ENCODE results near the gene NUPR1. TPM values are rescaled to one million over a fixed set of nuclear protein-coding genes. Genes with fewer than 3 reads are reported as not detected.

Gene NUPR1
- total and polyA plus RNA-seq, 2 of the 13 experiments (the other 11 are each of a cell fraction or from before 2014, with no cell fraction given) = 18.0 to 25.6 TPM

- TF ChIP-seq ZBTB4 (CRISPR knock-in tag; IDR thresholded peaks at IDR 0.05; ENCODE audit: borderline replicate concordance) = 0 out of 2 replicates have a peak, but pooled peaks have one; percentile 75
- peak; percentile 94; the same call in 1 of the 2 replicates for TF ChIP-seq SMAD9 (CRISPR knock-in tag; IDR thresholded peaks at IDR 0.05)
- TF ChIP-seq ZBTB39 (CRISPR knock-in tag; IDR thresholded peaks at IDR 0.05) = no peak
- TF ChIP-seq CHCHD3 (CRISPR knock-in tag; IDR thresholded peaks at IDR 0.05) = peak; percentile 96
- TF ChIP-seq ZNF225 (CRISPR knock-in tag; IDR thresholded peaks at IDR 0.05) = peak; percentile 73; the same call in 1 of the 2 replicates
- peak; percentile 87; the same call in 1 of the 2 replicates for TF ChIP-seq ZBTB49 (CRISPR knock-in tag; IDR thresholded peaks at IDR 0.05; ENCODE audit: borderline replicate concordance)
- TF ChIP-seq ZC3H13 (CRISPR knock-in tag; IDR thresholded peaks at IDR 0.05) = peak; percentile 95
- TF ChIP-seq ZNF713 (CRISPR knock-in tag; IDR thresholded peaks at IDR 0.05) = peak; percentile 17; the same call in 1 of the 2 replicates
- no peak for TF ChIP-seq ZNF562 (CRISPR knock-in tag; IDR thresholded peaks at IDR 0.05; ENCODE audit: borderline replicate concordance)
- no peak for TF ChIP-seq NCOR1 (IDR thresholded peaks at IDR 0.05; ENCODE audit: borderline replicate concordance, low read length)
- no peak for TF ChIP-seq TBX3 (IDR thresholded peaks at IDR 0.05; ENCODE audit: borderline replicate concordance)
- no peak for TF ChIP-seq TIGD3 (CRISPR knock-in tag; IDR thresholded peaks at IDR 0.05; ENCODE audit: borderline replicate concordance)
- peak; percentile 68; the same call in 1 of the 2 replicates for TF ChIP-seq ZNF704 (CRISPR knock-in tag; IDR thresholded peaks at IDR 0.05; ENCODE audit: borderline replicate concordance)
- no peak for TF ChIP-seq PLRG1 (conservative IDR thresholded peaks at IDR 0.05)
- no peak; the same call in none of the 2 replicates for TF ChIP-seq STAG1 (CRISPR knock-in tag; IDR thresholded peaks at IDR 0.05)
- TF ChIP-seq REL (CRISPR knock-in tag; conservative IDR thresholded peaks at IDR 0.05) = peak; percentile 80; the same call in 1 of the 2 replicates
- TF ChIP-seq PHF5A (CRISPR knock-in tag; IDR thresholded peaks at IDR 0.05; ENCODE audit: low read depth, unreplicated experiment) = peak; percentile 25
Observed at GRCh38 chr16:28553776-28554633, 15.2 kb upstream of the NUPR1 start, which contains the start of gene SGF29 (continued).
